SK-N-SH (cell line): ENCODE measurements around the gene NNAT. TPM values are rescaled to one million over a fixed set of nuclear protein-coding genes. Genes with fewer than 3 reads are reported as not detected.

Experiments
- CTCF ChIA-PET: fragments of 300-600, 350-600 bp; formaldehyde crosslinking; extraction: SDS; loops from one replicate; lab custom pipeline; 2021; lab: Yijun Ruan, JAX
- POLR2A ChIA-PET: fragments of 350-600 bp; sonication (Branson Sonifier 250); formaldehyde crosslinking; extraction: SDS; loops from one replicate; lab custom pipeline; 2020; ENCODE audit warnings: antibody characterized with exemption, inconsistent platforms; lab: Yijun Ruan, JAX
- DNase-seq: peaks from one replicate; pipeline ENCODE4 v3.0.0; 2012
- H2AFZ ChIP-seq: fragments of 200-600 bp; sonication (generic); 2 replicates; pipeline ENCODE4 v1.8.1; 2016; ENCODE audit warnings: antibody characterized with exemption, mild to moderate bottlenecking, low read depth
- H3F3A ChIP-seq: fragments of 200-600 bp; sonication (generic); replicated peaks from 2 replicates; pipeline ENCODE3; 2016; ENCODE audit warnings: antibody characterized with exemption, mild to moderate bottlenecking; ENCODE audit not compliant: insufficient read depth
- H3K27ac ChIP-seq, 2 experiments: fragments of 200-500 bp in 1 of 2; fragments of 200-600 bp in 1 of 2; sonication (Bioruptor generic) in 1 of 2; sonication (generic), shearing (Covaris generic) in 1 of 2; 2 replicates each; pipeline versions ENCODE4 v1.5.1 to v1.6.1; 2014 to 2016; ENCODE audit warnings: low read depth in 2 of 2, inconsistent platforms in 1 of 2, low read length in 1 of 2, mild to moderate bottlenecking in 1 of 2, mixed read lengths in 1 of 2
- H3K27me3 ChIP-seq: fragments of 200-600 bp; sonication (generic), shearing (Covaris generic); 2 replicates; pipeline ENCODE4 v1.6.1; 2016; ENCODE audit warnings: mixed run types; ENCODE audit not compliant: insufficient read depth
- H3K36me3 ChIP-seq, 2 experiments: fragments of 200-500 bp in 1 of 2; fragments of 200-600 bp in 1 of 2; sonication (Bioruptor generic) in 1 of 2; sonication (generic) in 1 of 2; replicated peaks in 1 of 2; 2 replicates each; pipeline versions ENCODE3 to v1.5.1; 2014 to 2016; ENCODE audit warnings: low read length in 1 of 2, mild to moderate bottlenecking in 1 of 2; ENCODE audit not compliant: insufficient read depth in 2 of 2, control insufficient read depth in 1 of 2
- H3K4me1 ChIP-seq, 2 experiments: fragments of 200-500 bp in 1 of 2; fragments of 200-600 bp in 1 of 2; sonication (Bioruptor generic) in 1 of 2; sonication (generic), shearing (Covaris generic) in 1 of 2; 2 replicates each; pipeline versions ENCODE4 v1.5.1 to v1.6.1; 2014 to 2016; ENCODE audit warnings: low read depth in 1 of 2, low read length in 1 of 2, mixed run types in 1 of 2; ENCODE audit not compliant: insufficient read depth in 2 of 2, control insufficient read depth in 1 of 2
- H3K4me2 ChIP-seq: fragments of 200-600 bp; sonication (generic), shearing (Covaris generic); 2 replicates; pipeline ENCODE4 v1.6.1; 2017; ENCODE audit warnings: mixed run types
- H3K4me3 ChIP-seq, 2 experiments: fragments of 200-500 bp in 1 of 2; fragments of 200-600 bp in 1 of 2; sonication (Bioruptor generic) in 1 of 2; sonication (generic), shearing (Covaris generic) in 1 of 2; 2 replicates each; pipeline versions ENCODE4 v1.5.1 to v1.8.1; 2014 to 2016; ENCODE audit warnings: low read depth in 2 of 2, inconsistent platforms in 1 of 2, low read length in 1 of 2, mild to moderate bottlenecking in 1 of 2, mixed read lengths in 1 of 2, moderate library complexity in 1 of 2
- H3K79me2 ChIP-seq: fragments of 200-600 bp; sonication (generic); 2 replicates; pipeline ENCODE4 v1.8.1; 2017; ENCODE audit warnings: mild to moderate bottlenecking; ENCODE audit not compliant: insufficient read depth
- H3K9ac ChIP-seq: fragments of 200-600 bp; sonication (generic); 2 replicates; pipeline ENCODE4 v1.6.1; 2017; ENCODE audit warnings: mixed run types
- H3K9me2 ChIP-seq: fragments of 200-600 bp; sonication (generic); 2 replicates; pipeline ENCODE4 v1.6.1; 2017; ENCODE audit warnings: mixed run types
- H3K9me3 ChIP-seq: fragments of 200-600 bp; sonication (generic); 2 replicates; pipeline ENCODE4 v1.6.1; 2017; ENCODE audit warnings: mixed run types, mild to moderate bottlenecking, moderate library complexity
- H4K20me1 ChIP-seq: fragments of 200-600 bp; sonication (generic); 2 replicates; pipeline ENCODE4 v1.6.1; 2017; ENCODE audit warnings: mild to moderate bottlenecking, mixed run types; ENCODE audit not compliant: insufficient read depth
- EP300 ChIP-seq, 2 experiments: IDR thresholded peaks; 2 replicates each; pipeline versions ENCODE4 v1.4.0 to v1.6.1; 2012; ENCODE audit warnings: borderline replicate concordance in 1 of 2, low read depth in 1 of 2, low read length in 1 of 2
- EZH2phosphoT487 ChIP-seq: fragments of 200-600 bp; sonication (generic); IDR thresholded peaks from 2 replicates; pipeline ENCODE4 v1.6.1; 2017; ENCODE audit warnings: low read depth, mixed run types, mild to moderate bottlenecking, antibody characterized with exemption, moderate library complexity, borderline replicate concordance
- GABPA ChIP-seq: IDR thresholded peaks from 2 replicates; pipeline ENCODE4 v1.4.0; 2012; ENCODE audit warnings: low read depth, mild to moderate bottlenecking
- MEF2A ChIP-seq: IDR thresholded peaks from 2 replicates; pipeline ENCODE4 v1.4.0; 2012; ENCODE audit warnings: low read depth, borderline replicate concordance
- MXI1 ChIP-seq: IDR thresholded peaks from 2 replicates; pipeline ENCODE4 v1.6.1; 2012; ENCODE audit warnings: mild to moderate bottlenecking, low read depth, low read length, improper control_type of control experiment
- RAD21 ChIP-seq: IDR thresholded peaks from 2 replicates; pipeline ENCODE4 v1.6.1; 2012; ENCODE audit warnings: mild to moderate bottlenecking, low read length
- RCOR1 ChIP-seq: fragments of 150-350 bp; IDR thresholded peaks from 2 replicates; pipeline ENCODE4 v1.6.1; 2017; ENCODE audit warnings: antibody characterized with exemption, low read length
- SIN3A ChIP-seq: IDR thresholded peaks from 2 replicates; pipeline ENCODE4 v1.6.1; 2012; ENCODE audit warnings: low read depth, mild to moderate bottlenecking, low read length, moderate library complexity, borderline replicate concordance
- TAF1 ChIP-seq: IDR thresholded peaks from 2 replicates; pipeline ENCODE4 v1.6.1; 2012; ENCODE audit warnings: low read depth, mild to moderate bottlenecking, low read length, moderate library complexity, borderline replicate concordance
- YY1 ChIP-seq: IDR thresholded peaks from 2 replicates; pipeline ENCODE4 v1.4.0; 2012; ENCODE audit warnings: low read depth, mild to moderate bottlenecking
- WGBS: methylation state at CpG from one replicate; pipeline ENCODE4 v1.1.6; 2017; ENCODE audit warnings: low lambda C conversion rate; 5-methylcytosine and 5-hydroxymethylcytosine counted together
- polyA plus RNA-seq, 3 experiments: library from polyadenylated mRNA; depleted of rRNA; stranded (reverse); fragments of >200 nt; gene quantifications; 2 replicates each; pipeline ENCODE4 v1.2.3, GENCODE V29; 2012
- TF ChIP-seq, protein P1 (sequence below): IDR thresholded peaks from 2 replicates; pipeline ENCODE4; 2012
- TF ChIP-seq, protein P2 (sequence below): fragments of 150-350 bp; IDR thresholded peaks from 2 replicates; pipeline ENCODE4 v1.6.1; 2017; ENCODE audit warnings: antibody characterized with exemption, low read length, low read depth, borderline replicate concordance

NNAT gene
- polyA plus RNA-seq, 1 of the 3 experiments (the other 2 are of a cell fraction): 6.7 TPM

DNA sequence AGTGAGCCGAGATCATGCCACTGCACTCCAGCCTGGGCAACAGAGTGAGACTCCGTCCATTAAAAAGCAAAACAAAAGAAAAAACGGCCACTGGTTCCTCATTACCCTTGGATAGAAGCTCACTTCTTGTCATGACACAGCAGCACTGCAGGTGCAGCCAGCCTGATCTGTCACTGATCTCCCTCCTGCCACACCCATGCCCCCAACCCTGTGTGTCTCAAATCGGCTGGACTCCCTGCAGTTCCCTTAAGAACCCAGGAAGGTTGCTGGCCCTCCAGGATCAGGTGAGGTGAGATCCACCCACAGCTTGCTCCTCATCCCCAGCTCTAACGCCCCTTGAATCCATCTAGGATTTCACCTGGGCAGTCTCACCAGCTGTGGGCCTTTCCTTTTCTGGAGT lies 26.3 kb upstream of the NNAT start:
- no peaks in the 10 kb centered on the region for H3K79me2 ChIP-seq
- ChIA-PET POLR2A (no interaction called here), CTCF (interaction anchor here (1.3 kb wide), 1 partner anchor 16 kb away, joined by 3 read pairs; no protein-coding TSS in a partner anchor)
- no peaks in the 10 kb centered on the region for H3K9me2 ChIP-seq
- no peak overlapping the region for H3K4me3 ChIP-seq
- no peaks in the 10 kb centered on the region for H3K4me1 ChIP-seq
- no peaks in the 10 kb centered on the region for H3K27me3 ChIP-seq
- H3K9me3 ChIP-seq: no peaks in the 10 kb centered on the region
- H4K20me1 ChIP-seq: no peaks in the 10 kb centered on the region
- no peaks in the 10 kb centered on the region for H3F3A ChIP-seq
- no peak for DNase-seq
- TF ChIP-seq EP300 (IDR thresholded peaks at IDR 0.05; ENCODE audit: borderline replicate concordance in 1 of 2, low read depth in 1 of 2, low read length in 1 of 2) (no peak), GABPA (no peak), RAD21 (no peak), YY1 (no peak), EZH2phosphoT487 (no peak), RCOR1 (no peak), TAF1 (no peak)
- TF ChIP-seq, protein P1, sequence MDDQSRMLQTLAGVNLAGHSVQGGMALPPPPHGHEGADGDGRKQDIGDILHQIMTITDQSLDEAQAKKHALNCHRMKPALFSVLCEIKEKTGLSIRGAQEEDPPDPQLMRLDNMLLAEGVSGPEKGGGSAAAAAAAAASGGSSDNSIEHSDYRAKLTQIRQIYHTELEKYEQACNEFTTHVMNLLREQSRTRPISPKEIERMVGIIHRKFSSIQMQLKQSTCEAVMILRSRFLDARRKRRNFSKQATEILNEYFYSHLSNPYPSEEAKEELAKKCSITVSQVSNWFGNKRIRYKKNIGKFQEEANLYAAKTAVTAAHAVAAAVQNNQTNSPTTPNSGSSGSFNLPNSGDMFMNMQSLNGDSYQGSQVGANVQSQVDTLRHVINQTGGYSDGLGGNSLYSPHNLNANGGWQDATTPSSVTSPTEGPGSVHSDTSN: no peak
- no peaks in the 10 kb centered on the region for H3K36me3 ChIP-seq
- no peak overlapping the region for H3K9ac ChIP-seq
- H3K27ac ChIP-seq: no peak overlapping the region
- H2AFZ ChIP-seq: no peak overlapping the region
- no peak overlapping the region for H3K4me2 ChIP-seq
- 89% methylated on average over 5 of the region's 5 CpGs for WGBS

DNA sequence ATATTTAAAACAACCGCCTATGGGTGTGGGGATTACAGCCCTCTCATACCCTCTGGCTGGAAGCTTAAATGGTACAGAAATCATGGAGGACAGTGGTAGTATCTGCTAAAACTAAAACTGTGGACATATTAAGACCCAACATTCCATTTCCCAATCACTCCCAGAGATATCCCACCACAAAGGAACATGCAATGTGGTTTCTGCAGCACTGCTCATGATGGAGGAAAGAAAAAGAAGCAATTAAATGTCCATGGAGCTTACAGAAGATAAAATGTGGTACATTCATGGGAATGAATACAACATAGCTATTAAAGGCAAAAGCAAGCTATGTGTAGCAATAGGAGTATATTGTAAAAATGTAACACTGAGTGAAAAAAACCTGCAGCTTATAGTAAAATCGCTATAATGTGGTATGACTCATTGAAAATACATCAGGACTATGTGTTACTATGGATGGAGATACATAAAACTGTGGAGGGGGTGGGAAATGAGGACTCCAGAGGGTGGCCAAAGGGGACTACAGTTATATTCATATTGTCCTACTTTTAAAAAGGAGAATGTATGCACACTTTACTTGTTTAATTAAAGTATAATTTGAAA lies 22.9 kb upstream of the NNAT start:
- Histone ChIP-seq H2AFZ (no peak overlapping the region), H3F3A (no peaks in the 10 kb centered on the region), H3K9me2 (no peaks in the 10 kb centered on the region), H3K27me3 (no peaks in the 10 kb centered on the region), H3K9ac (no peak overlapping the region), H3K79me2 (no peaks in the 10 kb centered on the region), H3K36me3 (no peaks in the 10 kb centered on the region), H3K4me2 (no peak overlapping the region), H3K4me3 (no peak overlapping the region), H3K4me1 (no peaks in the 10 kb centered on the region), H3K9me3 (no peaks in the 10 kb centered on the region), H4K20me1 (no peaks in the 10 kb centered on the region), H3K27ac (no peak overlapping the region)
- CTCF ChIA-PET: interaction anchor here (1.5 kb wide), 1 partner anchor 9 kb away, joined by 3 read pairs; no protein-coding TSS in a partner anchor
- POLR2A ChIA-PET: no interaction called here
- DNase-seq: no peak
- 66% methylated on average over 2 of the region's 2 CpGs for WGBS
- TF ChIP-seq, protein P2, sequence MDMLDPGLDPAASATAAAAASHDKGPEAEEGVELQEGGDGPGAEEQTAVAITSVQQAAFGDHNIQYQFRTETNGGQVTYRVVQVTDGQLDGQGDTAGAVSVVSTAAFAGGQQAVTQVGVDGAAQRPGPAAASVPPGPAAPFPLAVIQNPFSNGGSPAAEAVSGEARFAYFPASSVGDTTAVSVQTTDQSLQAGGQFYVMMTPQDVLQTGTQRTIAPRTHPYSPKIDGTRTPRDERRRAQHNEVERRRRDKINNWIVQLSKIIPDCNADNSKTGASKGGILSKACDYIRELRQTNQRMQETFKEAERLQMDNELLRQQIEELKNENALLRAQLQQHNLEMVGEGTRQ: no peak
- TF ChIP-seq MXI1 (no peak), SIN3A (no peak), MEF2A (no peak), EP300 (IDR thresholded peaks at IDR 0.05; ENCODE audit: borderline replicate concordance in 1 of 2, low read depth in 1 of 2, low read length in 1 of 2) (no peak)
